ENCODE results near the gene TMEM184B. TPM values are rescaled to one million over a fixed set of nuclear protein-coding genes. Genes with fewer than 3 reads are reported as not detected.
A peak's percentile ranks its signal among the peaks of the same experiment; 100 is the strongest.

The TMEM184B gene
- total RNA-seq, 1 experiment from 2014 or later, result 192 TPM

DNA sequence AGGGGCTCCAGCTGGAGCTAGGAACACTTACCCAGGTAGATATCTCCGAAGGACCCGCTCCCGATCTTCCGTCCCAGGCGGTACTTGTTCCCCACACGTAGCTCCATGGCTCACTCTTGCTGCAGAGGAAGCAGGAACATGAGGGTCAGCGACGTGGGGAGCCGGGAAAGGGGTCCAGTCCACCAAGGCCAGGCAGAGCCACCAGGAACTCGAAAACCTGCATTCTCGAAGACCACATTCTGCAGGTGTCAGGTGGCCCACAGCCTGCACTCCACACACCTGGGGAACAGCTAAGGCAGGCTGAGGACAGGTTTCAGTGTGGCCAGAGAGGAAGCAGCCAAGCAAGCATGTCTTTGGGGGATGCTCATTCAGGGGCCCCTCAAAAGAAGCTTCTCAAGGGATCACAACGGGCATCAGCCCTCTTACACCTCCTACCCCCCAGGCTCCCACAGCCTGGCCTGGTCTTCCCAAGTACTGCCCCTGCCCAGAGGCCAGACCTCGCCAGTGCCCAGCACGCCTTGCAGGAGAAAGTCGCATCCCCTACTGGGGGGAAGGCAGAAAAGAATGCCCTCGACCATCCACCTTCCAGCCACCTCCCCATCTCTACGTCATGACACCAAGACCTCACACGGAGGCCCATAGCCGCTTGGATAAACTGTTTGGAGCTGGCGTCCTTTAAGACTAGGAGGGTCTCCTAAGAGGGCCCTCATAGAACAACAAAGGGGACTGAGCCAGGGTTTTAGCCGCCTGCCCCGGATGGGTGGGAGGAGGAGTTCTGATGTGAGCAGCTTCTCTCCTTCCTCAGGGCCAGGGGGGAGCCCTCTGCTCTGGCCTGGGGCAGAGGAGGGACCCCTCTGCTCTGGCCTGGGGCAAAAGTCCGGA, 41.5 kb upstream of the TMEM184B start:
- Histone ChIP-seq H3K36me3 (ENCODE audit: low read depth) (0 out of 2 replicates have a peak, but pooled peaks cover 27% of the 10 kb centered on the region), H3K9me2 (ENCODE audit: insufficient read depth) (no peaks in the 10 kb centered on the region), H3K79me2 (ENCODE audit: low read depth) (peaks cover 77% of the 10 kb centered on the region), H4K20me1 (ENCODE audit: insufficient read depth) (peaks cover 69% of the 10 kb centered on the region), H2AFZ (no peak overlapping the region), H3K27ac (peak overlapping the region; percentile 90; the same call in 1 of the 2 replicates), H3F3A (ENCODE audit: insufficient read depth, low read depth) (peaks cover 58% of the 10 kb centered on the region), H3K4me1 (replicated peaks; ENCODE audit: insufficient read depth) (peaks cover 48% of the 10 kb centered on the region), H3K4me3 (peak overlapping the region; percentile 85; the same call in 1 of the 2 replicates), H3K9me3 (ENCODE audit: insufficient read depth, low read depth) (no peaks in the 10 kb centered on the region), H3K4me2 (peak overlapping the region; percentile 90), H3K27me3 (ENCODE audit: insufficient read depth, low read depth) (no peaks in the 10 kb centered on the region)
- ChIA-PET POLR2A (ENCODE audit: unreplicated experiment) (interaction anchor here (0.6 kb wide), 1 partner anchor 384 kb away, joined by 9 read pairs; no protein-coding TSS in a partner anchor), CTCF (interaction anchor here (0.5 to 0.6 kb wide), 2 partner anchors 256 to 1083 kb away, joined by 5 to 12 read pairs; partner anchors contain the start of gene DMC1)
- BruUV-seq (replicated peaks), result no TSS peak
- intact Hi-C loops (cut with micrococcal nuclease; ENCODE audit: unreplicated experiment), result loop anchor here (10.0 kb wide), 1 partner anchor 391 kb away; the partner anchor contains the start of genes GTPBP1 and JOSD1
- peak in 1 of 2 experiments; percentile 53 for DNase-seq
- TF ChIP-seq, protein P1, sequence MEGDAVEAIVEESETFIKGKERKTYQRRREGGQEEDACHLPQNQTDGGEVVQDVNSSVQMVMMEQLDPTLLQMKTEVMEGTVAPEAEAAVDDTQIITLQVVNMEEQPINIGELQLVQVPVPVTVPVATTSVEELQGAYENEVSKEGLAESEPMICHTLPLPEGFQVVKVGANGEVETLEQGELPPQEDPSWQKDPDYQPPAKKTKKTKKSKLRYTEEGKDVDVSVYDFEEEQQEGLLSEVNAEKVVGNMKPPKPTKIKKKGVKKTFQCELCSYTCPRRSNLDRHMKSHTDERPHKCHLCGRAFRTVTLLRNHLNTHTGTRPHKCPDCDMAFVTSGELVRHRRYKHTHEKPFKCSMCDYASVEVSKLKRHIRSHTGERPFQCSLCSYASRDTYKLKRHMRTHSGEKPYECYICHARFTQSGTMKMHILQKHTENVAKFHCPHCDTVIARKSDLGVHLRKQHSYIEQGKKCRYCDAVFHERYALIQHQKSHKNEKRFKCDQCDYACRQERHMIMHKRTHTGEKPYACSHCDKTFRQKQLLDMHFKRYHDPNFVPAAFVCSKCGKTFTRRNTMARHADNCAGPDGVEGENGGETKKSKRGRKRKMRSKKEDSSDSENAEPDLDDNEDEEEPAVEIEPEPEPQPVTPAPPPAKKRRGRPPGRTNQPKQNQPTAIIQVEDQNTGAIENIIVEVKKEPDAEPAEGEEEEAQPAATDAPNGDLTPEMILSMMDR (conservative IDR thresholded peaks at IDR 0.05), result no peak
- TF ChIP-seq EZH2 (IDR thresholded peaks at IDR 0.05; ENCODE audit: low read depth), result no peak

DNA sequence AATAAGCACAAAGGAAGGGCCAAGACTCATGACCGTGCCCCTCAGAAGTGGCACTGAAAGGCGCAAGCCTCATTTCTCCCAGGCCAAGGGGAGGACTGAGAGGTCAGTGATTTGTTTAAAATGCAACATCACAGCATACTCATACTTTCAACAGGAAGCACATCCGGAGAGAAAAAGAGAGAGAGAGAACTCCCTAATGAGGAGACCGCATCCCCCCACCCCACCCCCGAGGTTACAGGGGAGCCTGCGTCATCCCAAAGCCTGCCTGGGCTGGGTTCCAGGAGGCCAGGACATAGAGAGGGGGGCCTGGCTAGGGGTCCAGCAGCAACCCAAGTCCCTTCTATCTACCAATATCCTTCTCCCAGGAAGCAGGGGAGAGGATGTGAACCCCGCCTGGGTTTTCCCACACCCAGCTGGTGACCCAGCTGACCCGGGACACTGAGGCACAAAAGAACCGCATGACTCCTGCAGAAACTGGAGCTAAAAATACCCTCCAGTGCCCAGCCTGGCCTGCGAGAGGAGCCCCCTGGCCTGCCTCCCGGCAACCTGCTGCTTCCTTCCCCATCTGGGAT, 40.7 kb upstream of the TMEM184B start:
- no peaks in the 10 kb centered on the region for H3K9me2 ChIP-seq (ENCODE audit: insufficient read depth)
- H3K9me3 ChIP-seq (ENCODE audit: insufficient read depth, low read depth), result no peaks in the 10 kb centered on the region
- H3K79me2 ChIP-seq (ENCODE audit: low read depth), result peaks cover 85% of the 10 kb centered on the region
- intact Hi-C loops (cut with micrococcal nuclease; ENCODE audit: unreplicated experiment), result loop anchor here (10.0 kb wide), 1 partner anchor 391 kb away; the partner anchor contains the start of genes GTPBP1 and JOSD1
- CTCF ChIA-PET, result no interaction called here
- DNase-seq, result peak in 1 of 2 experiments; percentile 48
- no TSS peak for BruUV-seq (replicated peaks)
- H3K36me3 ChIP-seq (ENCODE audit: low read depth), result peaks cover 33% of the 10 kb centered on the region; the same call in 1 of the 2 replicates
- peaks cover 40% of the 10 kb centered on the region for H3K4me1 ChIP-seq (replicated peaks; ENCODE audit: insufficient read depth)
- TF ChIP-seq EZH2 (IDR thresholded peaks at IDR 0.05; ENCODE audit: low read depth), result no peak
- TF ChIP-seq, protein P1 (conservative IDR thresholded peaks at IDR 0.05), result no peak
- H3K4me3 ChIP-seq, result no peak overlapping the region
- POLR2A ChIA-PET (ENCODE audit: unreplicated experiment), result no interaction called here
- peaks cover 69% of the 10 kb centered on the region for H4K20me1 ChIP-seq (ENCODE audit: insufficient read depth)
- peak overlapping the region; percentile 90; the same call in 1 of the 2 replicates for H3K27ac ChIP-seq
- H2AFZ ChIP-seq, result no peak overlapping the region
- no peaks in the 10 kb centered on the region for H3K27me3 ChIP-seq (ENCODE audit: insufficient read depth, low read depth)
- peak overlapping the region; percentile 90 for H3K4me2 ChIP-seq
- H3F3A ChIP-seq (ENCODE audit: insufficient read depth, low read depth), result peaks cover 56% of the 10 kb centered on the region

DNA sequence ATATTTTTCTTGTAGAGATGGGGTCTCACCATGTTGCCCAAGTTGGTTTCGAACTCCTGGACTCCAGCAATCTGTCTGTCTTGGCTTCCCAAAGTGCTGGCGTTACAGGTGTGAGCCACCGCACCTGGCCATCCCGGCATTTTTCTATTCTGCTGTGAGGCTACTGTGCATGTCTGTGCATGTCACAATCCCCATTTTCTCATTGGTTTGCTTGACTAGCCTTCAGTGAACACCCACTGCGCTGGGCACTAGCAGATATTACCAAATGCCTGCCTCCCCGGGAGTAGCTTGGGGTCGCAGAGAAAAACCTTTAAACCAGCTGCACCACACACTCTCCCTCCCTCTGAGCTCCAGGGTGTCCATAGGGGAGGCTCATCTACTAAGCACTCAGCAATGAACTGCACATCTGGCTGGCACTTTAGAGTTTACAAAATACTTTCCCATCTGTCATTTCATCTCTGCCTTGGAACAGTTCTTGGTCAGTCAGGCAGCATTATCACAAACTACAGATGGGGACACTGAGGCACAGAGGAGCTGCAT, 39.5 kb upstream of the TMEM184B start:
- H2AFZ ChIP-seq, result no peak overlapping the region
- no peak for TF ChIP-seq EZH2 (IDR thresholded peaks at IDR 0.05; ENCODE audit: low read depth)
- TF ChIP-seq, protein P1 (conservative IDR thresholded peaks at IDR 0.05), result no peak
- no TSS peak for BruUV-seq (replicated peaks)
- no peaks in the 10 kb centered on the region for H3K9me3 ChIP-seq (ENCODE audit: insufficient read depth, low read depth)
- ChIA-PET CTCF (no interaction called here), POLR2A (ENCODE audit: unreplicated experiment) (no interaction called here)
- no peak overlapping the region for H3K4me3 ChIP-seq
- H4K20me1 ChIP-seq (ENCODE audit: insufficient read depth), result peaks cover 76% of the 10 kb centered on the region
- intact Hi-C loops (cut with micrococcal nuclease; ENCODE audit: unreplicated experiment), result loop anchor here (10.0 kb wide), 1 partner anchor 392 kb away; the partner anchor contains the start of genes GTPBP1 and JOSD1
- no peak overlapping the region for H3K4me2 ChIP-seq
- H3K36me3 ChIP-seq (ENCODE audit: low read depth), result peaks cover 44% of the 10 kb centered on the region; the same call in 1 of the 2 replicates
- peaks cover 40% of the 10 kb centered on the region for H3K4me1 ChIP-seq (replicated peaks; ENCODE audit: insufficient read depth)
- DNase-seq, result no peak
- H3K79me2 ChIP-seq (ENCODE audit: low read depth), result peaks cover 97% of the 10 kb centered on the region
- no peaks in the 10 kb centered on the region for H3K9me2 ChIP-seq (ENCODE audit: insufficient read depth)
- H3F3A ChIP-seq (ENCODE audit: insufficient read depth, low read depth), result peaks cover 54% of the 10 kb centered on the region
- peak overlapping the region; percentile 22; the same call in 1 of the 2 replicates for H3K27ac ChIP-seq
- H3K27me3 ChIP-seq (ENCODE audit: insufficient read depth, low read depth), result no peaks in the 10 kb centered on the region

All from PC-9 (cell line).